Astrocyte (in vitro differentiated cells and primary cell): Measurements from ENCODE around the gene NOPCHAP1. TPM values are rescaled to one million over a fixed set of nuclear protein-coding genes. Genes with fewer than 3 reads are reported as not detected.
"Not testable (repeated sequence)": the region's sequence is repeated elsewhere in the genome, so short reads cannot be mapped to it uniquely, and the experiment has no call there.

Experiments used
- DNase-seq: peaks from one replicate; pipeline ENCODE4 v3.0.0-alpha.2; 2010; ENCODE audit warnings: low read depth
- FAIRE-seq: peaks from 2 replicates; lab custom pipeline; 2011; peaks lifted over from hg19 to GRCh38; lab: Jason Lieb, UNC
- H2AFZ ChIP-seq: 2 replicates; pipeline ENCODE4 v1.6.0; 2012; ENCODE audit warnings: low read depth, low read length, inconsistent platforms
- H3K27ac ChIP-seq: 2 replicates; pipeline ENCODE4 v1.5.1; 2011; ENCODE audit warnings: low read depth, low read length, inconsistent platforms
- H3K27me3 ChIP-seq: 2 replicates; pipeline ENCODE4 v1.6.0; 2011; ENCODE audit warnings: low read length, inconsistent platforms; ENCODE audit not compliant: insufficient read depth
- H3K36me3 ChIP-seq: 2 replicates; pipeline ENCODE4 v1.5.1; 2011; ENCODE audit warnings: low read length, inconsistent platforms; ENCODE audit not compliant: insufficient read depth
- H3K4me1 ChIP-seq: 2 replicates; pipeline ENCODE4 v1.5.1; 2011; ENCODE audit warnings: low read length, inconsistent platforms; ENCODE audit not compliant: insufficient read depth
- H3K4me2 ChIP-seq: 2 replicates; pipeline ENCODE4 v1.6.0; 2012; ENCODE audit warnings: low read length, inconsistent platforms
- H3K4me3 ChIP-seq: 2 replicates; pipeline ENCODE4 v1.5.1; 2011; ENCODE audit warnings: low read depth, mild to moderate bottlenecking, low read length, inconsistent platforms; ENCODE audit not compliant: insufficient read depth
- H3K79me2 ChIP-seq: 2 replicates; pipeline ENCODE4 v1.6.0; 2012; ENCODE audit warnings: mild to moderate bottlenecking, low read length, inconsistent platforms; ENCODE audit not compliant: insufficient read depth
- H3K9ac ChIP-seq: 2 replicates; pipeline ENCODE4 v1.6.0; 2012; ENCODE audit warnings: mild to moderate bottlenecking, low read length, inconsistent platforms
- H3K9me3 ChIP-seq: 2 replicates; pipeline ENCODE4 v1.5.1; 2012; ENCODE audit warnings: low read depth, mild to moderate bottlenecking, low read length, inconsistent platforms; ENCODE audit not compliant: insufficient read depth
- H4K20me1 ChIP-seq: 2 replicates; pipeline ENCODE4 v1.6.0; 2012; ENCODE audit warnings: low read length, inconsistent platforms; ENCODE audit not compliant: insufficient read depth
- H3K27ac Mint-ChIP-seq: one replicate; pipeline ENCODE4 v1.8.0; 2021; ENCODE audit warnings: mild to moderate bottlenecking, mixed read lengths; ENCODE audit not compliant: unreplicated experiment
- H3K27me3 Mint-ChIP-seq: one replicate; pipeline ENCODE4 v1.8.0; 2021; ENCODE audit warnings: low read depth, mixed read lengths; ENCODE audit not compliant: unreplicated experiment
- H3K36me3 Mint-ChIP-seq: one replicate; pipeline ENCODE4 v1.8.0; 2021; ENCODE audit warnings: low read depth, mixed read lengths; ENCODE audit not compliant: unreplicated experiment
- H3K4me1 Mint-ChIP-seq: one replicate; pipeline ENCODE4 v1.8.0; 2021; ENCODE audit warnings: low read depth, mixed read lengths; ENCODE audit not compliant: unreplicated experiment
- H3K4me3 Mint-ChIP-seq: one replicate; pipeline ENCODE4 v1.8.0; 2021; ENCODE audit warnings: mild to moderate bottlenecking, moderate library complexity, mixed read lengths; ENCODE audit not compliant: unreplicated experiment
- H3K9me3 Mint-ChIP-seq: one replicate; pipeline ENCODE4 v1.8.0; 2021; ENCODE audit warnings: mild to moderate bottlenecking, mixed read lengths; ENCODE audit not compliant: unreplicated experiment
- EZH2 ChIP-seq: IDR thresholded peaks from 2 replicates; pipeline ENCODE4 v1.6.1; 2012; ENCODE audit warnings: mild to moderate bottlenecking, low read length, inconsistent platforms; ENCODE audit not compliant: insufficient read depth
- total RNA-seq: library from RNA; stranded (reverse); gene quantifications from 2 replicates; pipeline ENCODE4 v1.2.1, GENCODE V29; 2021
- TF ChIP-seq, protein P1 (sequence below): IDR thresholded peaks from 2 replicates; pipeline ENCODE4 v1.5.1; 2011; ENCODE audit warnings: low read depth, mild to moderate bottlenecking, inconsistent platforms, low read length, moderate library complexity; ENCODE audit not compliant: insufficient read depth

NOPCHAP1 gene
- total RNA-seq, 1 donor from 2014 or later, result 26.8 TPM

DNA sequence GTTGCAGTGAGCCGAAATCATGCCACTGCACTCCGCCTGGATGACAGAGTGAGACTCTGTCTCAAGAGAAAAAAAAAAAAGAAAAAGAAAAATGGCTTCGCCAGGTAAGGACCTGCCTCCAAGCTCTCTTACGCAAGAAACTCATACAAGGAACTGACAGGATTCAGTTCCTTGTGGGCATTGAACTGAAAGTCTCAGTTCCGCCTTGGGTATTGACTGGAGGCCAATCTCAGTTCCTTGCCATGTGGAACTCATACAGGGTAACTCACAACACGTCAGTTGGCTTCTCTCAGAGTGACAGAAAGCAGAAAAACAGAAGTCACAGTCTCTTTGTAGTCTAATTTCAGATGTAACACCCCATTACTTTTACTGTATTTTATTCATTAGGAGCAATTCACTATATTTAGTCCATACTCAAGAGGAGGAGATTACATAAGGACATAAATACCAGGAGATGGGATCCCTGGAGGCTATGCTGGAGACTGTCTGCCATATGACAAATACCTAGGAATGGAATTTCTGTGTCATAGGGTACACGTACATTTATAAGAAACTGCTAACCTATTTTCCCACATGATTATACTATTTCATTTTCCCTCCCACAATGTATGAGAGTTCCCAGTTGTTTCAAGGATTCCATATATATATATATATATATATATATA lies 11.4 kb upstream of the NOPCHAP1 start:
- Histone ChIP-seq H2AFZ (no peak overlapping the region), H3K9me3 (no peaks in the 10 kb centered on the region), H3K27ac (no peak overlapping the region), H3K27me3 (no peaks in the 10 kb centered on the region), H3K79me2 (no peaks in the 10 kb centered on the region), H3K9ac (no peak overlapping the region), H4K20me1 (no peaks in the 10 kb centered on the region), H3K36me3 (no peaks in the 10 kb centered on the region), H3K4me1 (peaks cover 4% of the 10 kb centered on the region), H3K4me2 (no peak overlapping the region), H3K4me3 (no peak overlapping the region)
- no peaks in the 10 kb centered on the region for H3K27me3 Mint-ChIP-seq
- peaks cover 2% of the 10 kb centered on the region for H3K9me3 Mint-ChIP-seq
- no peak overlapping the region for H3K4me3 Mint-ChIP-seq
- no peak overlapping the region for H3K27ac Mint-ChIP-seq
- peaks cover 11% of the 10 kb centered on the region for H3K4me1 Mint-ChIP-seq
- FAIRE-seq (no peak), DNase-seq (peak; percentile 33)
- peaks cover 4% of the 10 kb centered on the region for H3K36me3 Mint-ChIP-seq
- no peak for TF ChIP-seq EZH2
- TF ChIP-seq, protein P1, sequence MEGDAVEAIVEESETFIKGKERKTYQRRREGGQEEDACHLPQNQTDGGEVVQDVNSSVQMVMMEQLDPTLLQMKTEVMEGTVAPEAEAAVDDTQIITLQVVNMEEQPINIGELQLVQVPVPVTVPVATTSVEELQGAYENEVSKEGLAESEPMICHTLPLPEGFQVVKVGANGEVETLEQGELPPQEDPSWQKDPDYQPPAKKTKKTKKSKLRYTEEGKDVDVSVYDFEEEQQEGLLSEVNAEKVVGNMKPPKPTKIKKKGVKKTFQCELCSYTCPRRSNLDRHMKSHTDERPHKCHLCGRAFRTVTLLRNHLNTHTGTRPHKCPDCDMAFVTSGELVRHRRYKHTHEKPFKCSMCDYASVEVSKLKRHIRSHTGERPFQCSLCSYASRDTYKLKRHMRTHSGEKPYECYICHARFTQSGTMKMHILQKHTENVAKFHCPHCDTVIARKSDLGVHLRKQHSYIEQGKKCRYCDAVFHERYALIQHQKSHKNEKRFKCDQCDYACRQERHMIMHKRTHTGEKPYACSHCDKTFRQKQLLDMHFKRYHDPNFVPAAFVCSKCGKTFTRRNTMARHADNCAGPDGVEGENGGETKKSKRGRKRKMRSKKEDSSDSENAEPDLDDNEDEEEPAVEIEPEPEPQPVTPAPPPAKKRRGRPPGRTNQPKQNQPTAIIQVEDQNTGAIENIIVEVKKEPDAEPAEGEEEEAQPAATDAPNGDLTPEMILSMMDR, result no peak

DNA sequence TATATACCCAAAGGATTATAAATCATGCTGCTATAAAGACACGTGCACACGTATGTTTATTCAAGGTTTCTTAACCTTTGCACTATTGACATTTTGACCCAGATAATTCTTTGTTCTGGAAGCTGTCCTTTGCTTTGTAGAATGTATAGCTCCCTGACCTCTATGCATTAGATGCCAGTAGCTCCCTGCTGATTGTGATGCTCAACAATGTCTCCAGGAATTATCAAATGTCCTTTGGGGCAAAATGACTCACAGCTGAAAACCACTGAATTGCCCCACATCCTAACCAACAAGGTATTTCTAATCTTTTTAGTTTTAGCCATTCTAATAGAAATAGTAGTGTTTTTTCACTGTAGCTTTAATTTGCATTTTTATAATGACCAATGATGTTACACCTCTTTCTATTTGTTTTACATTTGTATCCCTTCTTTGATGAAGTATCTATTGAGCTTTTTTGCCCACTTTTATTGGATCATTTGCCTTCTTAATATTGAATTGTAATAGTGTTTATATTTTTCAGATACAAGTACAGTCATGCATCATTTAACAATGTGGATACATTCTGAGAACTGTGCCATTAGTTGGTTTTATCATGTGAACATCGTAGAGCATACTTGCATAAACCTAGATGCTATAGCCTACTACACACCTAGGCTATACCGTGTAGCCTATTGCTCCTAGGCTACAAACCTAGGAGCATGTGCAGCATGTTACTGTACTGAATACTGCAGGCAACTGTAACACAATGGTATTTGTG lies 10.4 kb upstream of the NOPCHAP1 start:
- Histone ChIP-seq H3K4me1 (peaks cover 4% of the 10 kb centered on the region), H3K27me3 (no peaks in the 10 kb centered on the region), H3K4me2 (no peak overlapping the region), H2AFZ (no peak overlapping the region), H3K4me3 (no peak overlapping the region), H3K9me3 (no peaks in the 10 kb centered on the region), H4K20me1 (no peaks in the 10 kb centered on the region), H3K27ac (no peak overlapping the region), H3K36me3 (no peaks in the 10 kb centered on the region), H3K79me2 (no peaks in the 10 kb centered on the region), H3K9ac (no peak overlapping the region)
- peaks cover 11% of the 10 kb centered on the region for H3K4me1 Mint-ChIP-seq
- FAIRE-seq (peak; percentile 84), DNase-seq (peak; percentile 44)
- peaks cover 2% of the 10 kb centered on the region for H3K9me3 Mint-ChIP-seq
- H3K36me3 Mint-ChIP-seq, result peaks cover 4% of the 10 kb centered on the region
- H3K4me3 Mint-ChIP-seq, result no peak overlapping the region
- H3K27ac Mint-ChIP-seq, result peak overlapping the region; percentile 12
- H3K27me3 Mint-ChIP-seq, result no peaks in the 10 kb centered on the region
- TF ChIP-seq, protein P1, result no peak

DNA sequence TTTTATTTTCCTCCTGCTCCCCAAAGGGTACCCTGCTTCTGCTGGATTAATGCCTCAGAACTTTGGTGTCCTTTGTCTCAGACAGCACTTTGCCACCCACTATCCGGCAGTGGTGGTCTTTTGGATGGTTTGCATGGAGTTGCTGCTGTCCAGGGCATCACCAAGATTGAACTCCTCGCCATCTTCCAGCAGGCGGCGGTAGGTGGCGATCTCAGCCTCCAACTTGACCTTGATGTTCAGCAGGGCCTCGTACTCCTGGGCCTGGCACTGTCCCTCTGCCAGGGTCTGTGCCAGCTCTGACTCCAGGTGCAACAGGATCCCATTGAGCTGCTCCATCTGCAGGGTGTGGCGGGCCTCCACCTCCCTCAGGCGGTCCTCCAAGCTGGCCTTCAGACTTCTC lies 9.4 kb upstream of the NOPCHAP1 start:
- TF ChIP-seq, protein P1, result no peak
- no peak for TF ChIP-seq EZH2
- peaks cover 8% of the 10 kb centered on the region for H3K4me1 Mint-ChIP-seq
- H2AFZ ChIP-seq, result no peak overlapping the region
- no peak overlapping the region for H3K9ac ChIP-seq
- no peaks in the 10 kb centered on the region for H3K27me3 Mint-ChIP-seq
- H3K9me3 Mint-ChIP-seq, result peaks cover 2% of the 10 kb centered on the region
- no peaks in the 10 kb centered on the region for H3K36me3 ChIP-seq
- no peaks in the 10 kb centered on the region for H3K79me2 ChIP-seq
- DNase-seq (no peak), FAIRE-seq (no peak)
- no peak overlapping the region for H3K27ac Mint-ChIP-seq
- no peak overlapping the region for H3K4me2 ChIP-seq
- no peaks in the 10 kb centered on the region for H4K20me1 ChIP-seq
- H3K4me3 ChIP-seq, result no peak overlapping the region
- H3K27ac ChIP-seq, result no peak overlapping the region
- H3K27me3 ChIP-seq, result no peaks in the 10 kb centered on the region
- peaks cover 4% of the 10 kb centered on the region for H3K36me3 Mint-ChIP-seq
- no peaks in the 10 kb centered on the region for H3K9me3 ChIP-seq
- H3K4me3 Mint-ChIP-seq, result no peak overlapping the region
- H3K4me1 ChIP-seq, result peaks cover 4% of the 10 kb centered on the region

DNA sequence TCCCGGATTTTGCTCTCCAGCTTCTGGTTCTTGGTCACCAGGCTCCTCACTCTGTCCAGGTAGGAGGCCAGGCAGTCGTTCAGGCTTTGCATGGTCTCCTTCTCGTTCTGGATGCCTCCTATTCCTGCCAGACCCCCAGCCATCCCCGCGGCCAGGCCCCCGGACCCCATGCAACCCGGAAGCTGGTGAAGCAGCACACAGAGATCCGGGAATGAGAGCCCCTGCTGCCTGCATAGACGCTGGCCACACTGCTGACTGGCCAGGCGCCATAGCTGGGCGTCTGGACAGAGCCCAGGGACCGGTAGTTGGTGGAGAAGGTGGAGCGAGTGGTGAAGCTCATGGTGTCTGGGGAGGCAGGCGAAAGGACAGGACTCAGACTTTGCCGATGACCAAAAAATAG lies 8.4 kb upstream of the NOPCHAP1 start:
- H3K27ac ChIP-seq, H2AFZ ChIP-seq, FAIRE-seq, H3K9me3 ChIP-seq, H3K36me3 ChIP-seq, H3K4me1 ChIP-seq, H3K9me3 Mint-ChIP-seq, H4K20me1 ChIP-seq, H3K36me3 Mint-ChIP-seq, H3K27me3 ChIP-seq, H3K79me2 ChIP-seq, H3K4me3 ChIP-seq, H3K9ac ChIP-seq, H3K4me3 Mint-ChIP-seq, DNase-seq, H3K4me2 ChIP-seq, H3K27me3 Mint-ChIP-seq, H3K4me1 Mint-ChIP-seq, H3K27ac Mint-ChIP-seq: not testable (repeated sequence)
